Osteocyte (in vitro differentiated cells): Measurements from ENCODE around the gene SFT2D3. TPM values are rescaled to one million over a fixed set of nuclear protein-coding genes. Genes with fewer than 3 reads are reported as not detected.

Source experiments
- DNase-seq: peaks from one replicate; pipeline ENCODE4 v3.0.0; 2021; ENCODE audit warnings: mixed read lengths; ENCODE audit not compliant: unreplicated experiment; ENCODE audit errors: extremely low spot score
- H3K27ac Mint-ChIP-seq: one replicate; pipeline ENCODE4 v1.8.0; 2021; ENCODE audit warnings: mild to moderate bottlenecking, mixed read lengths; ENCODE audit not compliant: unreplicated experiment
- H3K27me3 Mint-ChIP-seq: one replicate; pipeline ENCODE4 v1.8.0; 2021; ENCODE audit warnings: mixed read lengths; ENCODE audit not compliant: unreplicated experiment
- H3K36me3 Mint-ChIP-seq: one replicate; pipeline ENCODE4 v1.8.0; 2021; ENCODE audit warnings: mixed read lengths; ENCODE audit not compliant: unreplicated experiment
- H3K4me1 Mint-ChIP-seq: one replicate; pipeline ENCODE4 v1.8.0; 2021; ENCODE audit warnings: mixed read lengths; ENCODE audit not compliant: unreplicated experiment
- H3K4me3 Mint-ChIP-seq: one replicate; pipeline ENCODE4 v1.8.0; 2021; ENCODE audit warnings: mild to moderate bottlenecking, moderate library complexity, mixed read lengths; ENCODE audit not compliant: unreplicated experiment
- H3K9me3 Mint-ChIP-seq: one replicate; pipeline ENCODE4 v1.8.0; 2021; ENCODE audit warnings: mixed read lengths; ENCODE audit not compliant: unreplicated experiment
- CTCF ChIP-seq: fragments of 200-600 bp; sonication (generic); IDR thresholded peaks from 2 replicates; pipeline ENCODE4 v1.5.0; 2021; ENCODE audit warnings: antibody characterized with exemption, mild to moderate bottlenecking, moderate library complexity
- total RNA-seq: library from RNA; stranded (reverse); gene quantifications from 2 replicates; pipeline ENCODE4 v1.2.1, GENCODE V29; 2021

SFT2D3 gene
- total RNA-seq, 1 donor from 2014 or later, result 8.4 TPM

DNA sequence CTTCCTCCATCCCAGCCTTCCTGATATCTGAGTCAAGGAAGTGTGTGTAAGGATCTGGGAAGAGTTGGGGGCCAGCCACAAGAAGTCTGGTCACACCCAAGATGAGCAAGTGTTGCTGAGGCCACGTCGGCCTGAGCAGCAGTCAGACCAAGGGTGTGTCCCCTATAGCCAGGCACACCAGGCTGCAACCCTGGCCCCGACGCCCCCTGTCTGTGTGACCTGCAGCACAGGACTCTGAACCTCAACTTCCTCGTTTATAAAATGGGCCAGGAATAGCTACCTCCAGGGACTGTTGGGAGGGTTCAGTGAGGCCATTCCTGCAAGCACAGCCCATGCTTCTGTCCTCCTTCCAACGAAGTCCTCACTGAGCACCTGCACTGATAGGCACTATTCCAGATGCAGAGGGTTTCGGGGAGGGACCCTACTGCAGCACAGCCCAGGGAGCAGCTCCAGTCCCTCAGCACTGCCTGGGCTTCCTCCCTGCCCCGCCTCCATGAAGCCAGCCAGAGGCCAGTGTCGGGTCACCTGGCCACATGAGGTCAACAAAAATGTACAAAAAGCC, 39.3 kb upstream of the SFT2D3 start:
- H3K4me1 Mint-ChIP-seq, result peaks cover 47% of the 10 kb centered on the region
- no peaks in the 10 kb centered on the region for H3K27me3 Mint-ChIP-seq
- no peak for DNase-seq
- H3K36me3 Mint-ChIP-seq, result peaks cover 2% of the 10 kb centered on the region
- no peak overlapping the region for H3K4me3 Mint-ChIP-seq
- TF ChIP-seq CTCF, result no peak
- peak overlapping the region; percentile 47 for H3K27ac Mint-ChIP-seq
- no peaks in the 10 kb centered on the region for H3K9me3 Mint-ChIP-seq

- DNase-seq, result no peak
These were observed 38.2 kb upstream of the SFT2D3 start for GRCh38 chr2:127662937-127663565.

DNA sequence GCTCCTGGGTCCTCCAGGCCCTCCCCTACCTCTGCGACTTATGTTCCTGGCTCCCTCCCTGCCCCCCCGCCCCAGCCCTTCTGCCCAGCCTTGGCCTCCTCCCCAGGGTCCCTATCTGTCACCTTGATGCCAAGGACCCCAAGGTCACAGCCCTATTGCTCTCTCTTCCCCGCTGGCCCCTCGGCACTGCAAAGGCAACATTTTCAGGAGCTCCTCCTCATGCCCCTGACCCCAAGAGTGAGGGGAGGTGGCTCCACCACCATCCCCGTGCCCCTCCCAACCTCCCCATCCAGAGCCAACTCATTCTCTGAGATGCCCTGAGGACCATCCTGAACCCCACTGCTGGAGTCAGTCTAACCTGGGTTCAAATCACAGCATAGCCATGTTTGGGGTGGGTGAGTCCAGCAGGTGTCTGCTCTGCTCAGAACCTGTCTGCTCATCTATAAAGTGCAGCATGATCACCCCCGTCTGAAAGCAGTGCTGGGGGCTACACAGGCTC, 37.7 kb upstream of the SFT2D3 start:
- Mint-ChIP-seq H3K36me3 (peaks cover 5% of the 10 kb centered on the region), H3K9me3 (no peaks in the 10 kb centered on the region), H3K4me1 (peaks cover 47% of the 10 kb centered on the region), H3K27me3 (no peaks in the 10 kb centered on the region), H3K27ac (peak overlapping the region; percentile 44), H3K4me3 (no peak overlapping the region)
- TF ChIP-seq CTCF, result no peak
- no peak for DNase-seq

More at GRCh38 chr2:127662937-127663565, 38.2 kb upstream of the SFT2D3 start:
- peaks cover 47% of the 10 kb centered on the region for H3K4me1 Mint-ChIP-seq
- no peak for TF ChIP-seq CTCF
- H3K27me3 Mint-ChIP-seq, result no peaks in the 10 kb centered on the region
- peaks cover 5% of the 10 kb centered on the region for H3K36me3 Mint-ChIP-seq
- no peak overlapping the region for H3K4me3 Mint-ChIP-seq
- peak overlapping the region; percentile 44 for H3K27ac Mint-ChIP-seq
- no peaks in the 10 kb centered on the region for H3K9me3 Mint-ChIP-seq

- Mint-ChIP-seq H3K27me3 (no peaks in the 10 kb centered on the region), H3K4me3 (no peak overlapping the region), H3K36me3 (peaks cover 5% of the 10 kb centered on the region), H3K4me1 (peaks cover 43% of the 10 kb centered on the region), H3K27ac (no peak overlapping the region), H3K9me3 (no peaks in the 10 kb centered on the region)
- no peak for DNase-seq
- no peak for TF ChIP-seq CTCF
These were observed 37.0 kb upstream of the SFT2D3 start for GRCh38 chr2:127664065-127664894.

- Mint-ChIP-seq H3K36me3 (peaks cover 5% of the 10 kb centered on the region), H3K27me3 (no peaks in the 10 kb centered on the region), H3K4me1 (peaks cover 39% of the 10 kb centered on the region), H3K9me3 (no peaks in the 10 kb centered on the region), H3K27ac (no peak overlapping the region), H3K4me3 (no peak overlapping the region)
- TF ChIP-seq CTCF, result no peak
- no peak for DNase-seq
These were observed 36.4 kb upstream of the SFT2D3 start for GRCh38 chr2:127664895-127665225.
